Type B pancreatic cell (in vitro differentiated cells): Measurements from ENCODE around the gene GPR139. TPM values are rescaled to one million over a fixed set of nuclear protein-coding genes. Genes with fewer than 3 reads are reported as not detected.

Experiments used
- DNase-seq: peaks from one replicate; pipeline ENCODE4 v3.0.0; 2021; ENCODE audit warnings: mixed read lengths; ENCODE audit not compliant: unreplicated experiment; ENCODE audit errors: extremely low spot score
- H3K27ac Mint-ChIP-seq: 2 replicates; pipeline ENCODE4 v1.8.0; 2021; ENCODE audit warnings: mild to moderate bottlenecking, mixed read lengths
- H3K27me3 Mint-ChIP-seq: 2 replicates; pipeline ENCODE4 v1.8.0; 2021; ENCODE audit warnings: mixed read lengths
- H3K36me3 Mint-ChIP-seq: 2 replicates; pipeline ENCODE4 v1.8.0; 2021; ENCODE audit warnings: mixed read lengths
- H3K4me1 Mint-ChIP-seq: one replicate; pipeline ENCODE4 v1.8.0; 2021; ENCODE audit warnings: mixed read lengths; ENCODE audit not compliant: unreplicated experiment
- H3K4me3 Mint-ChIP-seq: 2 replicates; pipeline ENCODE4 v1.8.0; 2021; ENCODE audit warnings: mild to moderate bottlenecking, mixed read lengths
- H3K9me3 Mint-ChIP-seq: 2 replicates; pipeline ENCODE4 v1.8.0; 2021; ENCODE audit warnings: mixed read lengths
- CTCF ChIP-seq: fragments of 200-600 bp; sonication (generic); conservative IDR thresholded peaks from 2 replicates; pipeline ENCODE4 v1.5.0; 2021; ENCODE audit warnings: antibody characterized with exemption, mild to moderate bottlenecking
- total RNA-seq: library from RNA; stranded (reverse); gene quantifications from 2 replicates; pipeline ENCODE4 v1.2.1, GENCODE V29; 2021; ENCODE audit warnings: low replicate concordance

Gene GPR139
- total RNA-seq, 1 donor from 2014 or later, result not detected

DNA sequence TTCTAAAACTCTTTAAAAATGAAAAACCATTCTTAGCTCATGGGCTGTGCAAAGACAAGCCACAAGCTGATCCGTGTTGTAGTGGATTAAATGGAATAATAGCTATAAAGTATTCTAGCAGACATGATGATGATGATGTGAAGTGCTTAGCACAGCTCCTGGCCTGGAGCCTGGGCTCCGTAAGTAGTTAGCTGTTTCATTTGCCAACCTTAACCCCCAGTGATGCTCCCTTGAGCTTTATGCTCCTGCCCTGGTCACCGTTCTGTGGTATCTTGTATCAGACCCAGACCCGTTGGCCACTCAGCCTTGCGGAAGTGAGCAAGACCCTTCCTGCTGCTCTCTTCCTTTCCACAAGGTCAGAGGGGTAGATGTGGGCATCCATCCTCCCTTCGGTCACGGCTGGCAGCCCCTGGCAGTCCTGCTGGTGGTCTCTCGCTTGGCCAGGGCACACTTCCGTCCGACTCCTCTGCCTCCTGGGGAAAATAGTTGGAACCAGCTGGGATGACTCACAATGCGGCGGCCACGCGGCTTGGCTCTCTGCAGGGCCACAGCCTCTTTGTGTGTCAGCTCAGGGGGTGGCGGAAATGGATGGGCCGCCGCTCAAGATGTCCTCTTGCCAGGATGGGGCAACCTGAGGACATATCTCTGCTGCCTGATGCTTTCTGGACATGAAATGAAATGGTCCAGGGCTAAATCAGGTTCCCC is 79.1 kb downstream of the GPR139 start:
- H3K27ac Mint-ChIP-seq, result no peak overlapping the region
- no peak for DNase-seq
- no peak overlapping the region for H3K4me3 Mint-ChIP-seq
- H3K9me3 Mint-ChIP-seq, result no peaks in the 10 kb centered on the region
- no peak for TF ChIP-seq CTCF
- H3K36me3 Mint-ChIP-seq, result no peaks in the 10 kb centered on the region
- no peaks in the 10 kb centered on the region for H3K4me1 Mint-ChIP-seq
- peaks cover 30% of the 10 kb centered on the region for H3K27me3 Mint-ChIP-seq

GRCh38 chr16:19991614-19992013 is 82.1 kb downstream of the GPR139 start:
- H3K4me3 Mint-ChIP-seq, result no peak overlapping the region
- H3K9me3 Mint-ChIP-seq, result no peaks in the 10 kb centered on the region
- no peak for TF ChIP-seq CTCF
- peaks cover 38% of the 10 kb centered on the region for H3K27me3 Mint-ChIP-seq
- H3K36me3 Mint-ChIP-seq, result no peaks in the 10 kb centered on the region
- no peak for DNase-seq
- H3K27ac Mint-ChIP-seq, result no peak overlapping the region
- H3K4me1 Mint-ChIP-seq, result no peaks in the 10 kb centered on the region

GRCh38 chr16:19984135-19984534 is 89.6 kb downstream of the GPR139 start:
- H3K9me3 Mint-ChIP-seq, result no peaks in the 10 kb centered on the region
- H3K27me3 Mint-ChIP-seq, result peaks cover 9% of the 10 kb centered on the region
- TF ChIP-seq CTCF, result no peak
- no peak overlapping the region for H3K27ac Mint-ChIP-seq
- H3K36me3 Mint-ChIP-seq, result no peaks in the 10 kb centered on the region
- no peaks in the 10 kb centered on the region for H3K4me1 Mint-ChIP-seq
- DNase-seq, result no peak
- no peak overlapping the region for H3K4me3 Mint-ChIP-seq

Other genes starting within 250 kb of the GPR139 start
- gene GPRC5B, start 189.0 kb downstream of the GPR139 start, total RNA-seq, result 25.8 and 53.8 TPM in 2 replicates